NCI-H748 (cell line): ENCODE data around the gene ESPNL.
"Not testable (repeated sequence)": the region's sequence is repeated elsewhere in the genome, so short reads cannot be mapped to it uniquely, and the experiment has no call there.

Source experiments
- DNase-seq: peaks from one replicate; lab custom pipeline; 2025; ENCODE audit not compliant: unreplicated experiment; lab: John Stamatoyannopoulos, UW

Gene ESPNL

GRCh38 chr2:238114331-238114841, 14.2 kb downstream of the ESPNL start:
- DNase-seq, result no peak

GRCh38 chr2:238114851-238115660, 14.9 kb downstream of the ESPNL start:
- peak; percentile 25 for DNase-seq

- not testable (repeated sequence) for DNase-seq
Observed at GRCh38 chr2:238115709-238116108, 15.6 kb downstream of the ESPNL start.

GRCh38 chr2:238116298-238117198, 16.4 kb downstream of the ESPNL start:
- DNase-seq, result no peak

GRCh38 chr2:238117199-238118154, 17.3 kb downstream of the ESPNL start:
- DNase-seq, result no peak

- no peak for DNase-seq
Observed at GRCh38 chr2:238119756-238120462, 19.8 kb downstream of the ESPNL start.

- no peak for DNase-seq
Observed at GRCh38 chr2:238120463-238121298, 20.5 kb downstream of the ESPNL start.

- DNase-seq, result no peak
Observed at GRCh38 chr2:238121511-238122286, 21.6 kb downstream of the ESPNL start.

- DNase-seq, result no peak
Observed at GRCh38 chr2:238122287-238123217, 22.4 kb downstream of the ESPNL start.

GRCh38 chr2:238123218-238123971, 23.3 kb downstream of the ESPNL start:
- DNase-seq, result no peak

GRCh38 chr2:238123991-238124470, 23.9 kb downstream of the ESPNL start:
- DNase-seq, result no peak

GRCh38 chr2:238124488-238125126, 24.5 kb downstream of the ESPNL start:
- no peak for DNase-seq

GRCh38 chr2:238125127-238125885, 25.2 kb downstream of the ESPNL start:
- DNase-seq, result no peak

GRCh38 chr2:238126338-238126737, 26.2 kb downstream of the ESPNL start:
- DNase-seq, result no peak

- DNase-seq, result no peak
Observed at GRCh38 chr2:238126775-238127164, 26.6 kb downstream of the ESPNL start.
